Ovary (tissue), 3 donors: ENCODE measurements around the gene CTNNA1.

Source experiments
- CTCF ChIP-seq, 3 donors: fragments of 450-650 bp in 2 of 3; fragments of 200-600 bp in 1 of 3; IDR thresholded peaks; one replicate each; pipeline versions ENCODE4 v1.5.1 to v1.8.0; 2016 to 2022; ENCODE audit warnings: antibody characterized with exemption in 3 of 3, mild to moderate bottlenecking in 1 of 3
- EP300 ChIP-seq: sonication (generic); formaldehyde crosslinking; IDR thresholded peaks from one replicate; pipeline ENCODE4 v1.6.1; 2017; ENCODE audit warnings: antibody characterized with exemption
- POLR2A ChIP-seq: fragments of 450-650 bp; IDR thresholded peaks from one replicate; pipeline ENCODE4 v1.6.1; 2017; ENCODE audit warnings: antibody characterized with exemption, mild to moderate bottlenecking, moderate library complexity
- donor health status: DM: no; HTN: no; CAD: no.

- no peak for TF ChIP-seq CTCF (IDR thresholded peaks at IDR 0.05)
- TF ChIP-seq EP300, result no peak
- no peak for TF ChIP-seq POLR2A
Measured at GRCh38 chr5:138960145-138960692, 207.0 kb downstream of the CTNNA1 start.
